ENCODE results near the gene FSIP1.

GRCh38 chr15:39613271-39613670, 169.4 kb downstream of the FSIP1 start:
- TF ChIP-seq EP300 (IDR thresholded peaks at IDR 0.05) (no peak), CTCF (IDR thresholded peaks at IDR 0.05) (no peak), POLR2A (IDR thresholded peaks at IDR 0.05) (no peak)

Data from tibial nerve (tissue), 4 donors.